A549 (cell line): ENCODE data around the gene TMEM132D.

Experiments used
- CHD2 ChIP-seq: fragments of 150-350 bp; IDR thresholded peaks from 2 replicates; pipeline ENCODE4 v1.6.1; 2014; ENCODE audit warnings: low read length; ENCODE audit not compliant: partially characterized antibody
- CTCF ChIP-seq: fragments of >200 bp; sonication (Bioruptor Twin); formaldehyde crosslinking; IDR thresholded peaks from 3 replicates; pipeline ENCODE4 v1.5.1; 2016
- EP300 ChIP-seq, 2 experiments: fragments of >200 bp; sonication (Bioruptor Twin); formaldehyde crosslinking; IDR thresholded peaks; 2 replicates in 1 of 2; 3 replicates in 1 of 2; pipeline ENCODE4 v1.6.1; 2016 to 2017
- TF ChIP-seq, protein P1 (sequence below): fragments of 450-650 bp; IDR thresholded peaks from 2 replicates; pipeline ENCODE4 v1.6.1; 2014; ENCODE audit warnings: antibody characterized with exemption

DNA sequence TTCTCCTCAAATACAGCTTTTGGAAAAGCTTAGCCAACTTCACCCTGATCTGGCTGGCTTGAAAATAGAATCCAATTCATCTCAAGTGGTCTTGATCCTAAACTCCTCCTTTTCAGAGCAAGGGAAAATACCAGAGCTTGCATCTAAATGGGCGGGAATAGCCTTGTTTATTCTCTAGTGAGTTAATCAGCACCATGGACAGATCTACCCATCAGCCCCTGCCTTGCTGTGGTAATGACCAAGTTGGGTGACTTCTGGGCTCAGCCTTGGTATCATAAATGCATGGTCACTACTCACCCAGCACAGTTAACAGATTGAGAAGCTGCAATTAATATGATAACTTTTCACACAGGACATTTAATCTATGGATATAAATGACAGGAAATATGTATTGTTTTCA is 853.9 kb downstream of the TMEM132D start:
- TF ChIP-seq EP300 (IDR thresholded peaks at IDR 0.05) (no peak), CTCF (no peak), CHD2 (no peak)
- TF ChIP-seq, protein P1, sequence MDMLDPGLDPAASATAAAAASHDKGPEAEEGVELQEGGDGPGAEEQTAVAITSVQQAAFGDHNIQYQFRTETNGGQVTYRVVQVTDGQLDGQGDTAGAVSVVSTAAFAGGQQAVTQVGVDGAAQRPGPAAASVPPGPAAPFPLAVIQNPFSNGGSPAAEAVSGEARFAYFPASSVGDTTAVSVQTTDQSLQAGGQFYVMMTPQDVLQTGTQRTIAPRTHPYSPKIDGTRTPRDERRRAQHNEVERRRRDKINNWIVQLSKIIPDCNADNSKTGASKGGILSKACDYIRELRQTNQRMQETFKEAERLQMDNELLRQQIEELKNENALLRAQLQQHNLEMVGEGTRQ, result no peak
